Nephron progenitor cell (in vitro differentiated cells): Measurements from ENCODE around the gene MATCAP1.

ENCODE experiments used
- DNase-seq: peaks from one replicate; pipeline ENCODE4 v3.0.0; 2021
- H3K27ac Mint-ChIP-seq: 2 replicates; pipeline ENCODE4 v1.8.0; 2021; ENCODE audit warnings: mild to moderate bottlenecking, moderate library complexity, mixed read lengths
- H3K27me3 Mint-ChIP-seq: 2 replicates; pipeline ENCODE4 v1.8.0; 2021; ENCODE audit warnings: mild to moderate bottlenecking, low read depth, mixed read lengths; ENCODE audit not compliant: poor library complexity
- H3K36me3 Mint-ChIP-seq: 2 replicates; pipeline ENCODE4 v1.8.0; 2021; ENCODE audit warnings: low read depth, mixed read lengths
- H3K4me1 Mint-ChIP-seq: 2 replicates; pipeline ENCODE4 v1.8.0; 2021; ENCODE audit warnings: mixed read lengths
- H3K4me3 Mint-ChIP-seq: 2 replicates; pipeline ENCODE4 v1.8.0; 2021; ENCODE audit warnings: mild to moderate bottlenecking, moderate library complexity, mixed read lengths
- H3K9me3 Mint-ChIP-seq: 2 replicates; pipeline ENCODE4 v1.8.0; 2021; ENCODE audit warnings: mild to moderate bottlenecking, moderate library complexity, mixed read lengths
- TF ChIP-seq, protein P1 (sequence below): fragments of 200-600 bp; sonication (generic); IDR thresholded peaks from 2 replicates; pipeline ENCODE4 v1.5.0; 2021; ENCODE audit warnings: antibody characterized with exemption

MATCAP1 gene

DNA sequence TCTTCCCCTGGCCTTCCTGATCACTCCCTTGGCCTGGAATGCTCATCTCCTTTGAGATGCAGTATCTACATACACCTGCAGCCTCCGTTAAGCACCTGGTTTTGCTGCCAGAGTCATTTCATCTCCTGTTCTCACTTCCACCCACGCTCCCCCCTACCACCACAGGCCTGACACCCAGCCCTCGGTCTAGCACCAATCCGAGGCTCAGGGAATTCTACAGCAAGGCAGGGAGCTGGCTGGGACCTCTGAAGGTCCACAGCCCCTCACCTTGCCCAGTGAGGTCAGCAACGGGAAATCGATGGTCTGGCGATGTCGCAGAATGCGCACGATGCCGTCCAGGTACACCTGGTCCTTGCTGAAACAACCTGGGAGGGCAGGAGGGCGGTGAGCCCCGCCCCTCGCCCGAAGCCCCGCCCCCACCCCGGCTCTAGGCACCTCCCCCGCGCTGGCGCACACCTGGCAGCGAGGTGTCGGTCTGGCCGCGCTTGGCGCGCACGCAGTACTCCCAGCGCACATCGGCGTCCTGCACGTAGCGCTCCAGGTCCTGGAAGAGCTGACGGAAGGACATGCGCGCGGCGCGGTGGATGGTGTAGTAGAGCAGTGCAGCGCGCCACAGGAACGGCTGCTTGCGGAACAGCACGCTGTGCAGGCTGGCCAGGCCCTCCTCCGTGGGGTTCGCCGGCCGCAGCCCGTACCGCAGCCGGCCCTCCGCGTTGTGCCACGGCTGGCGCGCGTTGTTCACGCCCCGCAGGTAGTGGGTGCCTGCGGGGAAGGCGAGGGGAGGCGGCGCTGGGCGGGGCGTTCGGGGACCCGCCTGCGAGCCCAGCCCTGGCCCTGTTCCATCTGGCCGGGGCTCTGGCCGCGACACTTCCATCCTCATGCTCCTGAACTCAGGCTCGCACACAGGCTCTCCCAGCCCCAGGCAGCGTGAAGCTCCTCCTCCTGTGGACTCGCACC, 5.7 kb downstream of the MATCAP1 start:
- TF ChIP-seq, protein P1, sequence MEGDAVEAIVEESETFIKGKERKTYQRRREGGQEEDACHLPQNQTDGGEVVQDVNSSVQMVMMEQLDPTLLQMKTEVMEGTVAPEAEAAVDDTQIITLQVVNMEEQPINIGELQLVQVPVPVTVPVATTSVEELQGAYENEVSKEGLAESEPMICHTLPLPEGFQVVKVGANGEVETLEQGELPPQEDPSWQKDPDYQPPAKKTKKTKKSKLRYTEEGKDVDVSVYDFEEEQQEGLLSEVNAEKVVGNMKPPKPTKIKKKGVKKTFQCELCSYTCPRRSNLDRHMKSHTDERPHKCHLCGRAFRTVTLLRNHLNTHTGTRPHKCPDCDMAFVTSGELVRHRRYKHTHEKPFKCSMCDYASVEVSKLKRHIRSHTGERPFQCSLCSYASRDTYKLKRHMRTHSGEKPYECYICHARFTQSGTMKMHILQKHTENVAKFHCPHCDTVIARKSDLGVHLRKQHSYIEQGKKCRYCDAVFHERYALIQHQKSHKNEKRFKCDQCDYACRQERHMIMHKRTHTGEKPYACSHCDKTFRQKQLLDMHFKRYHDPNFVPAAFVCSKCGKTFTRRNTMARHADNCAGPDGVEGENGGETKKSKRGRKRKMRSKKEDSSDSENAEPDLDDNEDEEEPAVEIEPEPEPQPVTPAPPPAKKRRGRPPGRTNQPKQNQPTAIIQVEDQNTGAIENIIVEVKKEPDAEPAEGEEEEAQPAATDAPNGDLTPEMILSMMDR, result no peak
- H3K4me1 Mint-ChIP-seq, result peaks cover 22% of the 10 kb centered on the region
- H3K4me3 Mint-ChIP-seq, result peak overlapping the region; percentile 69
- peaks cover 62% of the 10 kb centered on the region for H3K27me3 Mint-ChIP-seq
- DNase-seq, result peak; percentile 72
- peaks cover 21% of the 10 kb centered on the region for H3K36me3 Mint-ChIP-seq
- no peaks in the 10 kb centered on the region for H3K9me3 Mint-ChIP-seq
- no peak overlapping the region for H3K27ac Mint-ChIP-seq

DNA sequence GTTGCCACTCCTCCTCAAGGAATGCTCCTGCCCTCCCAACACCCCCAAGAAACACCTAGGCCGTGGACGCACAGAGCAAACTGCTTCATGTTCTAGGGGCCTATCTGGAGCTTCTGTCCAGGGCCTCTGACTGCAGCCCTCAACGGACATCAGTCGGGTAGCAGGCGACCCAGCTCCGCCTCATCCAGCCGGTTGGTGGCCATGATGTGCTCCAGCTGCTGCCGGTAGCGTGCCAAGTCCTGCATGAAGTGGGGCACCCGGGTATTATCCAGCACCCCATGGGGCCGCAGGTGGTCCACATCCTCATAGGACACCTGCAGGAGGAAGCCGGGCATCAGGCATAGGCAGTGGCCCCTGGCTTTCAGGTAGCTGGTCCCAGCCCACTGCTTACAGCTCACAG, 7.1 kb downstream of the MATCAP1 start:
- H3K4me3 Mint-ChIP-seq, result no peak overlapping the region
- peaks cover 75% of the 10 kb centered on the region for H3K27me3 Mint-ChIP-seq
- peaks cover 27% of the 10 kb centered on the region for H3K4me1 Mint-ChIP-seq
- no peak for DNase-seq
- H3K9me3 Mint-ChIP-seq, result no peaks in the 10 kb centered on the region
- H3K27ac Mint-ChIP-seq, result no peak overlapping the region
- peaks cover 21% of the 10 kb centered on the region for H3K36me3 Mint-ChIP-seq
- TF ChIP-seq, protein P1, result no peak

DNA sequence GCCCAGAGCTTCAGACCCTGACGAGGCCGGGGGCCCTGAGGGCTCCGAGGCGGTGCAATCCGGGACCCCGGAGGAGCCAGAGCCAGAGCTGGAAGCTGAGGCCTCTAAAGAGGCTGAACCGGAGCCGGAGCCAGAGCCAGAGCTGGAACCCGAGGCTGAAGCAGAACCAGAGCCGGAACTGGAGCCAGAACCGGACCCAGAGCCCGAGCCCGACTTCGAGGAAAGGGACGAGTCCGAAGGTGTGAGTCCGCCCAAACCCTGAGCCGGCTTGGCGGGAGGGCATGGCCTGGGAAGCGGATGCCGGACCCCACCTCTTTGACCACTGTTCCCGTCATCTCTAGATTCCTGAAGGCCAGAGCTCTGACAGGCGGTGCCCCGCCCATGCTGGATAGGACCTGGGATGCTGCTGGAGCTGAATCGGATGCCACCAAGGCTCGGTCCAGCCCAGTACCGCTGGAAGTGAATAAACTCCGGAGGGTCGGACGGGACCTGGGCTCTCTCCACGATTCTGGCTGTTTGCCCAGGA, 9.0 kb downstream of the MATCAP1 start:
- peak overlapping the region; percentile 30 for H3K4me3 Mint-ChIP-seq
- H3K9me3 Mint-ChIP-seq, result no peaks in the 10 kb centered on the region
- DNase-seq, result no peak
- peaks cover 88% of the 10 kb centered on the region for H3K27me3 Mint-ChIP-seq
- H3K36me3 Mint-ChIP-seq, result peaks cover 21% of the 10 kb centered on the region
- H3K4me1 Mint-ChIP-seq, result peaks cover 42% of the 10 kb centered on the region
- TF ChIP-seq, protein P1, result no peak
- no peak overlapping the region for H3K27ac Mint-ChIP-seq

DNA sequence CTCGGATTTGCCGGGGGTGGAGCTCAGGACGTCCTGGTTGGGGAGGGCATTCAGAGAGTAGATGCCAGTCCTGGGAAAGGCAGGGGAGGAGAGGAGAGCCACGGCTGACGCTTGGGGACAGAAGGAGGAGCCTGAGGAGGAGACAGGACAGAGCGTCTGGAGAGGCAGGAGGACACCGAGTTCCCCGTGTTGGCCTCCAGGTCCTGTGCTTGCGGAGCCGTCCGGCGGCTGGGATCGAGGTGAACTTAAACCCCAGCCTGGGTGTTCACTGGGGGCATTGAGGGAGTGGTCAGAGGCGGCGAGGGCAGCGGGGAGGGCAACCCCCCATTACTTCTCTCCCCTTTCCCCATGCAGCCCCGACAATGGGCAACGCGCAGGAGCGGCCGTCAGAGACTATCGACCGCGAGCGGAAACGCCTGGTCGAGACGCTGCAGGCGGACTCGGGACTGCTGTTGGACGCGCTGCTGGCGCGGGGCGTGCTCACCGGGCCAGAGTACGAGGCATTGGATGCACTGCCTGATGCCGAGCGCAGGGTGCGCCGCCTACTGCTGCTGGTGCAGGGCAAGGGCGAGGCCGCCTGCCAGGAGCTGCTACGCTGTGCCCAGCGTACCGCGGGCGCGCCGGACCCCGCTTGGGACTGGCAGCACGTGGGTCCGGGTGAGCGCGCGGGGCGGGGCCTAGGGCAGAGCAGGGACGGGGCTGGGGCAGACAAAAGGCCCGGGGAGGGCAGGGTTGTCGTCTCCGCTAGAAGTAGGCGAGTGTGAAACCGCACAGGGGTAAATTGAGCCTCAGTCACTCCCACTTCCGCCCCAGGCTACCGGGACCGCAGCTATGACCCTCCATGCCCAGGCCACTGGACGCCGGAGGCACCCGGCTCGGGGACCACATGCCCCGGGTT, 9.7 kb downstream of the MATCAP1 start:
- TF ChIP-seq, protein P1, result no peak
- H3K4me1 Mint-ChIP-seq, result peaks cover 49% of the 10 kb centered on the region
- DNase-seq, result peak; percentile 79
- H3K27ac Mint-ChIP-seq, result no peak overlapping the region
- peaks cover 88% of the 10 kb centered on the region for H3K27me3 Mint-ChIP-seq
- peak overlapping the region; percentile 90 for H3K4me3 Mint-ChIP-seq
- H3K9me3 Mint-ChIP-seq, result no peaks in the 10 kb centered on the region
- peaks cover 21% of the 10 kb centered on the region for H3K36me3 Mint-ChIP-seq

DNA sequence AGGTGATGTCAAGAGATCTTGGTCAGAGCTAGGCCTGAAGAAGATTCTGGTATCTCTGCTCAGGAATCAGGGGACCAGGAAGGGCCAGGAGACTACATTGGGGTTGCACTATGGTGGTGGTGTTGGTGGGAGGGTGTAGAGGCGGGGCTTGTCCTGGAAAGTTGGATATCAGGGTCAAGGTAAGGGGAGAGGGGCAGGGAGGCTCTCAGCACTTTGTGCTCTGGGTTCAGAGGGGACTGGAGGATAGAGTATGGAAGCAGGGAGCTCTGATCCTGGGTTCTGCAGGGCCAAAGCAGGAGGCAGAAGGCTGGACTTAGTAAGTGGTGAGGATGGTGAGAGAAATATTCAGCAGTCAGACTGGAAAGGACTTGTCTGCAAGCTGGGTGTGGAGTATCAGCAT, 10.4 kb downstream of the MATCAP1 start:
- TF ChIP-seq, protein P1, result no peak
- no peaks in the 10 kb centered on the region for H3K9me3 Mint-ChIP-seq
- H3K4me1 Mint-ChIP-seq, result peaks cover 45% of the 10 kb centered on the region
- H3K4me3 Mint-ChIP-seq, result peak overlapping the region; percentile 90
- no peak overlapping the region for H3K27ac Mint-ChIP-seq
- no peak for DNase-seq
- H3K27me3 Mint-ChIP-seq, result peaks cover 88% of the 10 kb centered on the region
- H3K36me3 Mint-ChIP-seq, result peaks cover 21% of the 10 kb centered on the region
